Stimulated activated CD8-positive, alpha-beta memory T cell treated with anti-CD3 and anti-CD28 coated beads, Interleukin-2, amount 100 ng/mL, for 48 hours (primary cell): ENCODE results near the gene DNAJB12.
A peak's percentile ranks its signal among the peaks of the same experiment; 100 is the strongest.
"Not testable (repeated sequence)": the region's sequence is repeated elsewhere in the genome, so short reads cannot be mapped to it uniquely, and the experiment has no call there.

Experiments
- DNase-seq, 2 donors: peaks; one replicate each; pipeline ENCODE4 v3.0.0-alpha.2; 2020; ENCODE audit warnings: low read depth in 2 of 2

DNAJB12 gene

GRCh38 chr10:72331575-72332422 is 22.9 kb downstream of the DNAJB12 start:
- peak; percentile 89 to 92 for DNase-seq

GRCh38 chr10:72330069-72330426 is 24.7 kb downstream of the DNAJB12 start:
- DNase-seq, result no peak

GRCh38 chr10:72329290-72330068 is 25.2 kb downstream of the DNAJB12 start:
- DNase-seq, result no peak

- DNase-seq, result no peak
Observed at GRCh38 chr10:72328829-72329204, 25.9 kb downstream of the DNAJB12 start.

- no peak for DNase-seq
Observed at GRCh38 chr10:72328045-72328828, 26.5 kb downstream of the DNAJB12 start.

- DNase-seq, result peak in 1 of 2 donors; percentile 73
Observed at GRCh38 chr10:72326665-72327603, 27.8 kb downstream of the DNAJB12 start.

- not testable (repeated sequence) for DNase-seq
Observed at GRCh38 chr10:72325243-72326175, 29.2 kb downstream of the DNAJB12 start.

GRCh38 chr10:72323771-72324191 is 30.9 kb downstream of the DNAJB12 start:
- no peak for DNase-seq

- DNase-seq, result no peak
Observed at GRCh38 chr10:72323108-72323749, 31.5 kb downstream of the DNAJB12 start.

GRCh38 chr10:72322280-72323058 is 32.2 kb downstream of the DNAJB12 start:
- no peak for DNase-seq

- DNase-seq, result no peak
Observed at GRCh38 chr10:72322030-72322279, 32.8 kb downstream of the DNAJB12 start.

GRCh38 chr10:72321248-72322029 is 33.3 kb downstream of the DNAJB12 start:
- no peak for DNase-seq

- DNase-seq, result peak in 1 of 2 donors; percentile 70
Observed at GRCh38 chr10:72320676-72321247, 34.0 kb downstream of the DNAJB12 start.

GRCh38 chr10:72319416-72320254 is 35.1 kb downstream of the DNAJB12 start:
- DNase-seq, result peak; percentile 85 to 88

GRCh38 chr10:72318418-72319262 is 36.1 kb downstream of the DNAJB12 start:
- DNase-seq, result no peak
